ENCODE data around the gene LRRK1.

- no peak for TF ChIP-seq CTCF (IDR thresholded peaks at IDR 0.05)
- no peak for TF ChIP-seq POLR2A (IDR thresholded peaks at IDR 0.05)
Measured at GRCh38 chr15:101050623-101051290, 131.6 kb downstream of the LRRK1 start.
